ENCODE measurements around the gene FOXRED1.

GRCh38 chr11:126304457-126305075 is 35.6 kb downstream of the FOXRED1 start:
- TF ChIP-seq CTCF (IDR thresholded peaks at IDR 0.05) (no peak), EZH2 (IDR thresholded peaks at IDR 0.05; ENCODE audit: borderline replicate concordance, insufficient read depth, low read depth, low read length, poor library complexity, severe bottlenecking) (no peak)
